ENCODE measurements around the gene CDH2.

Gene CDH2

GRCh38 chr18:28080876-28081300 is 96.0 kb downstream of the CDH2 start:
- DNase-seq, result no peak

GRCh38 chr18:28079883-28080282 is 97.0 kb downstream of the CDH2 start:
- DNase-seq, result no peak

GRCh38 chr18:28078849-28079248 is 98.1 kb downstream of the CDH2 start:
- no peak for DNase-seq

GRCh38 chr18:28078298-28078697 is 98.6 kb downstream of the CDH2 start:
- DNase-seq, result no peak

- no peak for DNase-seq
Observed at GRCh38 chr18:28075501-28075900, 101.4 kb downstream of the CDH2 start.

GRCh38 chr18:28074076-28074475 is 102.9 kb downstream of the CDH2 start:
- DNase-seq, result no peak

- DNase-seq, result no peak
Observed at GRCh38 chr18:28073658-28074057, 103.3 kb downstream of the CDH2 start.

- no peak for DNase-seq
Observed at GRCh38 chr18:28071199-28071598, 105.7 kb downstream of the CDH2 start.

- no peak for DNase-seq
Observed at GRCh38 chr18:28068207-28068606, 108.7 kb downstream of the CDH2 start.

GRCh38 chr18:28067346-28067745 is 109.6 kb downstream of the CDH2 start:
- DNase-seq, result no peak

GRCh38 chr18:28065793-28066186 is 111.1 kb downstream of the CDH2 start:
- no peak for DNase-seq

GRCh38 chr18:28065031-28065792 is 111.7 kb downstream of the CDH2 start:
- no peak for DNase-seq

- no peak for DNase-seq
Observed at GRCh38 chr18:28063926-28064325, 113.0 kb downstream of the CDH2 start.

- DNase-seq, result no peak
Observed at GRCh38 chr18:28063271-28063761, 113.6 kb downstream of the CDH2 start.

- no peak for DNase-seq
Observed at GRCh38 chr18:28062443-28062842, 114.5 kb downstream of the CDH2 start.

GRCh38 chr18:28059861-28060260 is 117.1 kb downstream of the CDH2 start:
- DNase-seq, result no peak

GRCh38 chr18:28050545-28050944 is 126.4 kb downstream of the CDH2 start:
- DNase-seq, result no peak

- no peak for DNase-seq
Observed at GRCh38 chr18:28048612-28049011, 128.3 kb downstream of the CDH2 start.

- DNase-seq, result no peak
Observed at GRCh38 chr18:28045880-28046279, 131.1 kb downstream of the CDH2 start.

- no peak for DNase-seq
Observed at GRCh38 chr18:28045176-28045810, 131.6 kb downstream of the CDH2 start.

GRCh38 chr18:28044036-28044435 is 132.9 kb downstream of the CDH2 start:
- DNase-seq, result no peak

GRCh38 chr18:28043631-28044030 is 133.3 kb downstream of the CDH2 start:
- no peak for DNase-seq

GRCh38 chr18:28041366-28041765 is 135.6 kb downstream of the CDH2 start:
- DNase-seq, result no peak

GRCh38 chr18:28040716-28041115 is 136.2 kb downstream of the CDH2 start:
- DNase-seq, result no peak
